Activated T-cell treated with anti-CD3 and anti-CD28 coated beads, Interleukin-2, amount 50 U/mL, for 24 hours (primary cell): ENCODE measurements around the gene GNAI2.
"Not testable (repeated sequence)": the region's sequence is repeated elsewhere in the genome, so short reads cannot be mapped to it uniquely, and the experiment has no call there.

ENCODE experiments used
- DNase-seq: peaks from one replicate; pipeline ENCODE4 v3.0.0-alpha.2; 2020
- H3K27ac Mint-ChIP-seq: 2 replicates; pipeline ENCODE4 v1.8.0; 2020; ENCODE audit warnings: mild to moderate bottlenecking, mixed read lengths
- H3K27me3 Mint-ChIP-seq: 2 replicates; pipeline ENCODE4 v1.8.0; 2020; ENCODE audit warnings: mixed read lengths
- H3K36me3 Mint-ChIP-seq: 2 replicates; pipeline ENCODE4 v1.8.0; 2020; ENCODE audit warnings: low read depth, mixed read lengths
- H3K4me1 Mint-ChIP-seq: 2 replicates; pipeline ENCODE4 v1.8.0; 2020; ENCODE audit warnings: low read depth, mixed read lengths
- H3K4me3 Mint-ChIP-seq: 2 replicates; pipeline ENCODE4 v1.8.0; 2020; ENCODE audit warnings: mild to moderate bottlenecking, moderate library complexity, mixed read lengths
- H3K9me3 Mint-ChIP-seq: 2 replicates; pipeline ENCODE4 v1.8.0; 2020; ENCODE audit warnings: mixed read lengths

Gene GNAI2

DNA sequence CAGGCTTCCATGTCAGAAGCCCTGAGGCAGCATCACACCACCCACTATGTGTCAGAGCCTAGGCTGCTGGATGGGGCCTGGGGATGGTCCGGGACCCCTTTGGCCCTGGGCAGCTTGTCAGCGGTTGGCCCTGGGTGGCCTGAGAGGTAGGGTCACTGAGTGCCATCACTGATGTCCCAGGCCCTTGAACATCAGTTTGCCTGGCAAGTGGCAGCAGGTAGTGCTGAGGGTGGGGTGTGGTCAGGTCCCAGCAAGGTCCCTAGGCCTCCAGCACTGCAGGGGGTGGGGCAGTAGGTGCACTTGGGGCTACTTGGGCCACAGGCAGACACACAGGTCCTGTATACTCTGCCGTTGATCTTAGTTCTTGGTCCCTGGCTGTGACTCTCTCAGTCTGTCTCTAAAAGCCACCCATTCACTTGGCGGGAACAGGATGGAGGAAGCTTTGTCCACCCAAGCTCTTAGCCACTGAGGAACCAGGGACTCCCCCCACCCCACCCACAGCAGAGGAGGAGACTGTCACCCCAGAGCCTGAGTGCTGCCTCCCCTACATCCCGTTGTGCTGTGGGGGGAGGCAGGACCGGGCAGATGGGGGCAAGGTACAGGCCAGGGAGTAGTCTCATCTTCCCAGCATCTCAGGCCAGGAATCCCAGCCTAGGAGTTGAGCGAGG lies 5.8 kb downstream of the GNAI2 start:
- Mint-ChIP-seq H3K27ac (peak overlapping the region; percentile 98), H3K27me3 (no peaks in the 10 kb centered on the region), H3K9me3 (no peaks in the 10 kb centered on the region), H3K4me1 (peaks cover 80% of the 10 kb centered on the region), H3K36me3 (peaks cover 63% of the 10 kb centered on the region), H3K4me3 (peak overlapping the region; percentile 55)
- DNase-seq: no peak

DNA sequence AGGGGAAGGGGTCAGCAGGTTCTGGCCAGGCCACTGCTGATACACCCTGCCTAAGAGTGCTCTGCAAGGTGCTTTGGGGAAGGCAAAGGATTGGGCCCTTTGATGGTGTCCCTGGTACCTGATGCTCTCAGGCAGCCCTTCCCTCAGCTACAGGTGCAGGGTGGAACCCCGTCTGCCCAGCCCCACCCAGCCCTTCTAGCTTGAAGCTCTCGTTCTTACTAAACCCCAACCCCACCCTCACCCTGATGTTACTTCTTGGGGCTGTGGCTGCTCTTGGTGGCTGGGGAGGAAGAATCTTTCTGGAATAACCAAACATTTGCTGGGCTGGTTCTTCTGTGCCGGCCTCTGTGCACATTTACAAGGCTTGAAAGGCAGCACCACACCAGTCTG lies 6.4 kb downstream of the GNAI2 start:
- peaks cover 85% of the 10 kb centered on the region for H3K4me1 Mint-ChIP-seq
- peaks cover 62% of the 10 kb centered on the region for H3K36me3 Mint-ChIP-seq

DNA sequence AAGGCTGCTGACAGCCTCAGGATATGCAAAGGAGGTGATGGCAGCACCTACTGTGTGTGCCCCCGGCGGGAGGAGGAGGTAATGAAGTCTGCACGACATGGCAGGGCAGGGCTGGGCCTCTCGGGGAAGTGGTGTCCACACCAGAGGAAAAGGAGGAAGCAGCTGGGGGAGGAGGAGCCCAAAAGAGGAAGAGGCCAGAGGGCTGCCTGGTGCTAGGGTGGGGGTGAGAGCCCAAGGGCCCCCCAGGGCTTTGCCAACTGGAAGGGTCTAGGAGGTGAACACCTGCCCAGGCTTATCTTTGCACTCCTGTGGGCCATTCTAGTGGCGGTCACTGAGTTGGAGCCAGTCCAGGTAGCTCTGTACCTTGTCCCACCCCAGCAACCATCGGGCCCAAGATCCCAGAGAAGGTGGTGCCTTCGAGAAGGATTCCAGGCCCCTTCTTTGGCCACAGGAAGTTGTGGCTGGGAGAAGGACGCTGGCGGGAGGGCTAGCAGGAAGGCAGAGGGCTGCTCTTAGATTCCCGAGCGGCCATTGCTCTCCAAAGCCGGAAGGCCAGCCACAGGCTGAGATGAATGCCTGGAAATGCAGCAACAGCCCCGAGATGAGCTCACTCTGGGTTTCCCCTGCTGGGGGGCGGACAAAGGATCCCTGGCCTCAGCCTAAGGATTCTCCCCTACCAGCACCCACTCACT lies 7.0 kb downstream of the GNAI2 start:
- Mint-ChIP-seq H3K36me3 (peaks cover 58% of the 10 kb centered on the region), H3K27ac (peak overlapping the region; percentile 98), H3K4me3 (peak overlapping the region; percentile 59), H3K27me3 (no peaks in the 10 kb centered on the region), H3K9me3 (no peaks in the 10 kb centered on the region), H3K4me1 (peaks cover 86% of the 10 kb centered on the region)
- peak; percentile 64 for DNase-seq

More for the DNA sequence above, 6.4 kb downstream of the GNAI2 start:
- H3K27me3 Mint-ChIP-seq: no peaks in the 10 kb centered on the region
- no peaks in the 10 kb centered on the region for H3K9me3 Mint-ChIP-seq
- H3K27ac Mint-ChIP-seq: peak overlapping the region; percentile 98
- H3K4me3 Mint-ChIP-seq: peak overlapping the region; percentile 59
- DNase-seq: no peak

- peak overlapping the region; percentile 8 for H3K4me3 Mint-ChIP-seq
- H3K36me3 Mint-ChIP-seq: peaks cover 55% of the 10 kb centered on the region
- no peak for DNase-seq
- no peaks in the 10 kb centered on the region for H3K9me3 Mint-ChIP-seq
- H3K4me1 Mint-ChIP-seq: peaks cover 87% of the 10 kb centered on the region
- H3K27me3 Mint-ChIP-seq: no peaks in the 10 kb centered on the region
- peak overlapping the region; percentile 98 for H3K27ac Mint-ChIP-seq
Observed at GRCh38 chr3:50243543-50243895, 7.5 kb downstream of the GNAI2 start.

DNA sequence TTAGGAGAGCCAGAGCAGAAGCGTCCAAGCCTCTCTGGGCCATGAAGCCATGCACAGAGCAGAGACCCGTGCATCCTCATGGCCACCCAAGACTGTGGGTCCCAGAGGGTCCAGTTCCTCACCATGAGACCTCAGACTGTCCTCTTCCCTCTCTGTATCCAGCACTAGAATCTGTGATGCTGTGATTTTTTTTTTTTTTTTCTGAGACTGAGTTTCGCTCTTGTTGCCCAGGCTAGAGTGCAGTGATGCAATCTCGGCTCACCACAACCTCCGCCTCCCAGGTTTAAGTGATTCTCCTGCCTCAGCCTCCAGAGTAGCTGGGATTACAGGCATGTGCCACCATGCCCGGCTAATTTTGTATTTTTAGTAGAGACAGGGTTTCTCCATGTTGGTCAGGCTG lies 8.8 kb downstream of the GNAI2 start:
- Mint-ChIP-seq H3K4me3 (peak overlapping the region; percentile 76), H3K4me1 (peaks cover 87% of the 10 kb centered on the region), H3K27ac (peak overlapping the region; percentile 98), H3K36me3 (peaks cover 47% of the 10 kb centered on the region)
- H3K27me3 Mint-ChIP-seq, H3K9me3 Mint-ChIP-seq, DNase-seq: not testable (repeated sequence)

DNA sequence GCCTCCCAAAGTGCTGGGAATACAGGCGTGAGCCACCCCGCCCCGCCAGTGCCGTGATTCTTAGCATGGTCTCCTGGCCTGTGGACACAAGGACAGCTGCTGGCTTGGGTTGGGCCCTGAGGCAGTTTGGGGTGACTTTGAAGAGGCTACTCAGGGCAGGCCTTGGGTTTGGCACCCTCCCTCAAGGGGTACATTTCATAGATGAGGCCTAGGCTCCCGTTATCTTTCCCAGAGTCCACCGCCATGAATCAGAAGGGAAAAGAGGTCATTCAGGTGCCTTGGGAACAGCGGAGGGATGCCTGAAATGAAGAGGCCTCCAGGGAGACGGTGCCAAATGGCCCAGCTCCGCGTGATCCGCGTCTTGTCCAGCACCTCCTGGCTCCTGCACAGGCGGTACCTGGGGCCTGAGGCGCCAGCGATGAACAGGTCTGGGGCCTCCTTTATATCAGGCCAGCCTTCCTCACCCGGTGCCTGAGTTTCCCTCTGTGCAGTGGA lies 9.3 kb downstream of the GNAI2 start:
- no peaks in the 10 kb centered on the region for H3K9me3 Mint-ChIP-seq
- H3K27me3 Mint-ChIP-seq: no peaks in the 10 kb centered on the region
- peaks cover 87% of the 10 kb centered on the region for H3K4me1 Mint-ChIP-seq
- peaks cover 47% of the 10 kb centered on the region for H3K36me3 Mint-ChIP-seq
- peak overlapping the region; percentile 98 for H3K27ac Mint-ChIP-seq
- DNase-seq: no peak
- H3K4me3 Mint-ChIP-seq: peak overlapping the region; percentile 76

- DNase-seq: peak; percentile 97
- no peaks in the 10 kb centered on the region for H3K9me3 Mint-ChIP-seq
- H3K4me3 Mint-ChIP-seq: peak overlapping the region; percentile 76
- H3K4me1 Mint-ChIP-seq: peaks cover 90% of the 10 kb centered on the region
- H3K27me3 Mint-ChIP-seq: no peaks in the 10 kb centered on the region
- peak overlapping the region; percentile 98 for H3K27ac Mint-ChIP-seq
- H3K36me3 Mint-ChIP-seq: peaks cover 49% of the 10 kb centered on the region
Observed at GRCh38 chr3:50245831-50246516, 10.0 kb downstream of the GNAI2 start.

- peaks cover 90% of the 10 kb centered on the region for H3K4me1 Mint-ChIP-seq
- H3K27ac Mint-ChIP-seq: peak overlapping the region; percentile 98
- no peaks in the 10 kb centered on the region for H3K27me3 Mint-ChIP-seq
- peak overlapping the region; percentile 76 for H3K4me3 Mint-ChIP-seq
- H3K36me3 Mint-ChIP-seq: peaks cover 51% of the 10 kb centered on the region
- H3K9me3 Mint-ChIP-seq: no peaks in the 10 kb centered on the region
- peak; percentile 85 for DNase-seq
Observed at GRCh38 chr3:50246517-50246954, 10.5 kb downstream of the GNAI2 start.

DNA sequence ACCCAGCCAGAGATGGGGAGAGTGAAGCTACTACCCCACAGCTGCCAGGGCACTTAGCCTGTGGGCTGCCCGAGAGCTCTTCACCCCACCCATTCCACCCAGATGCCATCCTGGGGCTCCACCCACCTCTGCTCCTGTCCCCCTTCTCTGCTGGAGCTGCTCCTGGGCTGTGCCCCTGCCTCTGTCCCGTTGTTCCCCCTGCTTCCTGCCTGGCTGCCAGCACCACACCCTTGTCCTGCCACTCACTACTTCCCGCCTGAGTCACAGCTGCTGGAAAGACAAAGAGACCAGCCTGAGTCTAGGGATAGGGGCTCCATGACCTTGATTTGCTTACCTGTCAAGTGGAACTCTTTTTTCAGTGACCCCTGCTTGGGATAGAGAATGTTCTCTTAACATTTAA lies 12.4 kb downstream of the GNAI2 start:
- no peak for DNase-seq
- Mint-ChIP-seq H3K27ac (peak overlapping the region; percentile 98), H3K27me3 (no peaks in the 10 kb centered on the region), H3K9me3 (no peaks in the 10 kb centered on the region), H3K4me3 (no peak overlapping the region), H3K36me3 (peaks cover 60% of the 10 kb centered on the region), H3K4me1 (peaks cover 75% of the 10 kb centered on the region)

DNA sequence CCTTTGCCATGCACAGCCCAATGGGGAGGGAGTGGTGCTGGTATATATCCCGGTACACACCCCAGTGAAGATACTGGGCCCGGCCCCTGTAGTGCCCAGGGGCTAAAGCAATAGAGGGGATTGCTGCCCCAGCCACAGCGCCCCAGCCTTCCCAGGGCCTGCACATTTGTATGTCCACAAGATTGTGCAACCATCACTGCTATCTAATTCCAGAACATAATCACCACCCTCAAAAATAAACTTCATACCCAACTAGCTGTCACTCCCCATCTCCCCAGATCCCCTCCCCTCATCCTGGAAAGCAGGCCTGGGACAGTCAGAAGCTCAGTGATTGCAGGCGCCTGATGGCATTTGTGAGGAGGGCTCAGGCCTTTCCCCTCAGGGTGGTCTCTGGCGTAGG lies 13.5 kb downstream of the GNAI2 start:
- no peak for DNase-seq
- Mint-ChIP-seq H3K36me3 (peaks cover 61% of the 10 kb centered on the region), H3K27ac (peak overlapping the region; percentile 98), H3K4me3 (no peak overlapping the region), H3K27me3 (no peaks in the 10 kb centered on the region), H3K4me1 (peaks cover 67% of the 10 kb centered on the region), H3K9me3 (no peaks in the 10 kb centered on the region)

- no peak overlapping the region for H3K4me3 Mint-ChIP-seq
- H3K9me3 Mint-ChIP-seq: no peaks in the 10 kb centered on the region
- DNase-seq: no peak
- H3K27ac Mint-ChIP-seq: peak overlapping the region; percentile 98
- no peaks in the 10 kb centered on the region for H3K27me3 Mint-ChIP-seq
- H3K4me1 Mint-ChIP-seq: peaks cover 57% of the 10 kb centered on the region
- H3K36me3 Mint-ChIP-seq: peaks cover 65% of the 10 kb centered on the region
Observed at GRCh38 chr3:50250514-50250913, 14.5 kb downstream of the GNAI2 start.

DNA sequence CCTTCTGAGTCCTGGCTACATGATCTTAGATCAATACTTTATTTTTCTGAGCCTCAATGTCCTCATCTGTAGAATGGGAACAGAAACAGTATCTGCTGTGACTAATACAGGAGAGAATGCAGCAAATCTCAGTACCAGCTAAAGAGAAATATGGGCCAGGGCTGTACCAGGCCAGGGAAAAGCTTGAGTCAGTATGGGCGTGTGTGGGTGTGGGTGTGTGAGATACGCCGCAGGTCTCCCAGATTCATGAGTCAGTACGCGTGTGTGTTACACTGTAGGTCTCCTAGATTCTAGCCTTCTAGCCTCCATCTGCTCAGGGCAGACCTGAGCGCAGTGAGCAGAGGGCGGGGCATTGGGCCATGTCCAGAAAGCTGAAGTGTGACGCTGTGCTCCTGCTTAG lies 15.2 kb downstream of the GNAI2 start:
- Mint-ChIP-seq H3K36me3 (peaks cover 69% of the 10 kb centered on the region), H3K9me3 (no peaks in the 10 kb centered on the region), H3K4me3 (no peak overlapping the region)

DNA sequence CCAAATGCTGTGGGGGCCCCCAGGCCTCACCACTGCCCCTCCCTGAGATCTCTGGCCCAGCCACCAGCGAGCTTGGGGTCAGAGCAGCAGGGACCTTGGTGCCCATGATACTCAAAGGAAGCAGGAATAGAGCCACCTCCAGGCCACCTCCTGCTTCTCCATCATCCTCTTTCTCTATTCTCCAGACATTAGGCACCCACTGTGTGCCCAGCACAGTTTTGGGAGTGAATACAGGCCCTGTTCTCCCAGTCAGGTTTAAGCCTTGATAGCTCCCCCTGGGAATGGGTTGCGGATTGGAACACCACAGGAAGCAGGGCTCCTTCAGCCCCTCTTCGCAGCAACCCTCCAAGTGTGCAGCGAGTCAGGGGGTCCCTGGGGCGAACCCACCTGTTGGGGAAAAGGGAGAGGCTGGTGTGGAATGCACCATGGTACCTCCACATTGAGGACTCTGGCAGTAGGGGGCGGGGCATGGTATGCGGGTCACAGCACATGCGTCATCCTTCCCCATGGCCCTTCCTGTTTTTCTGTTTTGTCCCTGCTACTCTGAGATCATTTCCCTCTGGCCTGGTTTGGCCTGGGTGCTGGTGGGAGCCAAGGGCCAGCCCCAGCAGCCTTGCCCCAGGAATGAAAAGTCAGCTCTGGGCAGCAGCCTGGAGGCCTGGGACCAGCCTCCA lies 18.7 kb downstream of the GNAI2 start:
- Mint-ChIP-seq H3K4me3 (no peak overlapping the region), H3K9me3 (no peaks in the 10 kb centered on the region), H3K4me1 (peaks cover 25% of the 10 kb centered on the region), H3K36me3 (peaks cover 91% of the 10 kb centered on the region), H3K27me3 (no peaks in the 10 kb centered on the region), H3K27ac (peak overlapping the region; percentile 78)
- DNase-seq: no peak

More for the DNA sequence above, 15.2 kb downstream of the GNAI2 start:
- no peaks in the 10 kb centered on the region for H3K27me3 Mint-ChIP-seq
- peak; percentile 69 for DNase-seq
- H3K27ac Mint-ChIP-seq: peak overlapping the region; percentile 98
- H3K4me1 Mint-ChIP-seq: peaks cover 52% of the 10 kb centered on the region

- Mint-ChIP-seq H3K4me3 (no peak overlapping the region), H3K4me1 (peaks cover 22% of the 10 kb centered on the region), H3K27me3 (no peaks in the 10 kb centered on the region), H3K9me3 (no peaks in the 10 kb centered on the region), H3K27ac (peak overlapping the region; percentile 44), H3K36me3 (peaks cover 86% of the 10 kb centered on the region)
- DNase-seq: no peak
Observed at GRCh38 chr3:50255251-50255615, 19.2 kb downstream of the GNAI2 start.
